Pancreas (tissue), 10 donors: ENCODE results near the gene TEX36. TPM values are rescaled to one million over a fixed set of nuclear protein-coding genes. Genes with fewer than 3 reads are reported as not detected.
"Not testable (repeated sequence)": the region's sequence is repeated elsewhere in the genome, so short reads cannot be mapped to it uniquely, and the experiment has no call there.

ENCODE experiments used
- ATAC-seq, 4 donors: fragments of 200-7000 bp; cut with Tn5 transposase; one replicate each; pipeline versions ENCODE4 v1.8.0 to v1.9.1; 2020; ENCODE audit warnings: mild to moderate bottlenecking in 4 of 4, moderate library complexity in 4 of 4
- DNase-seq, 6 donors: peaks; one replicate each; pipeline ENCODE4 v3.0.0-alpha.2; 2020
- FAIRE-seq: peaks from 2 replicates; lab custom pipeline; 2012; peaks lifted over from hg19 to GRCh38; lab: Jason Lieb, UNC
- H3K27ac ChIP-seq, 4 donors: fragments of 200-600 bp; sonication (generic); 1 replicate in 3 of 4; 2 replicates in 1 of 4; pipeline versions ENCODE4 v1.5.0 to v1.8.0; 2020
- H3K27me3 ChIP-seq, 4 donors: fragments of 200-600 bp; one replicate each; pipeline ENCODE4 v1.8.0; 2021
- H3K36me3 ChIP-seq, 3 donors: fragments of 200-600 bp; sonication (generic) in 1 of 3; one replicate each; pipeline versions ENCODE4 v1.5.0 to v1.8.0; 2020 to 2021
- H3K4me1 ChIP-seq, 3 donors: fragments of 200-600 bp; one replicate each; pipeline ENCODE4 v1.8.0; 2021
- H3K4me3 ChIP-seq, 4 donors: fragments of 200-600 bp; sonication (generic) in 2 of 4; one replicate each; pipeline versions ENCODE4 v1.5.0 to v1.8.0; 2020 to 2021
- H3K9me3 ChIP-seq, 4 donors: fragments of 200-600 bp; one replicate each; pipeline ENCODE4 v1.8.0; 2021
- CTCF ChIP-seq, 4 donors: fragments of 200-600 bp; sonication (generic) in 3 of 4; IDR thresholded peaks; one replicate each; pipeline versions ENCODE4 v1.5.0 to v1.8.0; 2021; ENCODE audit warnings: antibody characterized with exemption in 4 of 4
- WGBS, 2 donors: extraction: QIAGEN DNeasy Blood & Tissue Kit; methylation state at CpG; one replicate each; pipeline ENCODE4 v1.1.7; 2013; 5-methylcytosine and 5-hydroxymethylcytosine counted together
- intact Hi-C, 3 donors: fragments of 100-400 bp; cut with DNase I; formaldehyde crosslinking; loops; one replicate each; pipeline versions ENCODE4 v1.11.1 to v1.14.2; 2022
- polyA plus RNA-seq, 2 donors: library from polyadenylated mRNA; stranded (reverse); fragments of 200-250 nt; gene quantifications; one replicate each; pipeline ENCODE4 v1.2.3, GENCODE V29; 2013
- total RNA-seq, 6 donors: library from RNA; stranded (reverse); fragmentation: NEBNext Ultra II Directional in 4 of 6; extraction: Animal tissue kit (Norgen Biotek cat#: 25700) in 4 of 6; gene quantifications; one replicate each; pipeline versions ENCODE4 v1.2.1 to v1.2.4, GENCODE V29; 2021 to 2023
- donor health status: healthy with polysubstance abuse.
- donor health status: DM: no; HTN: no; CAD: no; lungs with moderate emphysema.
- donor health status: DM: no; HTN: no; CAD: no.
- donor health status: control.
- donor health status: control.
- donor health status: Bipolar disorder and iron deficiency.
- donor health status: DM: yes; HTN: yes; CAD: no.
- donor health status: DM: no; HTN: no; CAD: no.
- donor health status: DM: no; HTN: no; CAD: no.
- donor health status: DM: yes; HTN: yes; CAD: no.

TEX36 gene
- total and polyA plus RNA-seq, 8 donors: not detected

DNA sequence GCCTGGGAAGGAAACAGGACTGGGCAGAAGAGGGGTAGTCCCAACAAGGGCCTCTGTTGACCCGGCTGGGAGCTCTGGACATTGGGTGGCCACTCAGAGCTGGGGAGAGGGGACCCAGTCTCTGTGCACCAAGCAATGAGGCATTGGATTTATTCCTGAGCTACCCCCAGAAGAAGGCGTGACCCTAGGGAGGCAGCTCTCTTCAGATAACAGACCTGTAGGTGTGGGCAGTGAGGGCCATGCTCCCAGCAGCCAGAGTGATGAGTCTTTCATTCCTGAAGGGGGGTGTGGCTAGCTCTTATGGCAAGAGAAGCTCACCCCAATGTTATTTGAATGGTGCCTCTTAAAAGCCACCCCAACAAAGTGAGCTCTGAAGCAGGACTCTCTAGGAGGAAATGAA lies 20.4 kb downstream of the TEX36 start:
- DNase-seq: no peak
- no peak for ATAC-seq
- Histone ChIP-seq H3K4me1 (no peaks in the 10 kb centered on the region), H3K36me3 (no peaks in the 10 kb centered on the region), H3K27me3 (no peaks in the 10 kb centered on the region), H3K4me3 (no peak overlapping the region), H3K9me3 (no peaks in the 10 kb centered on the region), H3K27ac (no peak overlapping the region)
- TF ChIP-seq CTCF (IDR thresholded peaks at IDR 0.05): no peak
- no peak for FAIRE-seq
- intact Hi-C loops: no loop called here
- WGBS, 2 donors: 89 to 93% methylated on average over 2 of the region's 2 CpGs

DNA sequence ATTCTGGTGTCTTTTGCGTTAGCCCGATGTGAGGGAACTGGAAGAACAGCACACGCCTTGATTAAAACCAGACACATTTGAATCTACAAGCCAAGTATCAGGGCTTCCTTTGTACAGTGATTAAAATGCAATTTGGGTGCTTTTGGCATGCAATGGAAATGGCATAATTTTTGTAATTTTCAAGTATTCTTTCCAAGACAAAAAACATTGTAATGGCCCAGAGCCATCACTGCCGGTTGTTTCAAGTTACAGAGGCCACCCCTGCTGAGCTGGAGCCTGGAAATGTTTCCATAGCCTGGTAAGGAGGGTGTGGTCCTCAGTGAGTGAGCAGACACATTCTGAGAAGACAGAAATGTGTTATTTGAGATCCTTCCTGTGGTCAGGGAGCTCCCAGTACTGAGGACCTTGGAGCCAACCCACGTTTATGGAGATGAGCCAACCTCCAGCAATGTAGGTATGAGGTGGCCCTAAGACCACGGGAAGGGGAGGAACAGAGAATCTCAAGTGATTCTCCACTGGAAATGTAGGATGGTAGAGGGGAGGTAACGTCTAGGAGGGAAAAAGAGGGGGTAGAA lies 20.9 kb downstream of the TEX36 start:
- Histone ChIP-seq H3K4me3 (no peak overlapping the region), H3K27me3 (no peaks in the 10 kb centered on the region), H3K9me3 (no peaks in the 10 kb centered on the region), H3K36me3 (no peaks in the 10 kb centered on the region), H3K4me1 (no peaks in the 10 kb centered on the region), H3K27ac (no peak overlapping the region)
- ATAC-seq (no peak), FAIRE-seq (no peak), DNase-seq (no peak)
- TF ChIP-seq CTCF (IDR thresholded peaks at IDR 0.05): no peak
- intact Hi-C loops: no loop called here
- 56 to 59% methylated on average over 7 of the region's 7 CpGs for WGBS, 2 donors

DNA sequence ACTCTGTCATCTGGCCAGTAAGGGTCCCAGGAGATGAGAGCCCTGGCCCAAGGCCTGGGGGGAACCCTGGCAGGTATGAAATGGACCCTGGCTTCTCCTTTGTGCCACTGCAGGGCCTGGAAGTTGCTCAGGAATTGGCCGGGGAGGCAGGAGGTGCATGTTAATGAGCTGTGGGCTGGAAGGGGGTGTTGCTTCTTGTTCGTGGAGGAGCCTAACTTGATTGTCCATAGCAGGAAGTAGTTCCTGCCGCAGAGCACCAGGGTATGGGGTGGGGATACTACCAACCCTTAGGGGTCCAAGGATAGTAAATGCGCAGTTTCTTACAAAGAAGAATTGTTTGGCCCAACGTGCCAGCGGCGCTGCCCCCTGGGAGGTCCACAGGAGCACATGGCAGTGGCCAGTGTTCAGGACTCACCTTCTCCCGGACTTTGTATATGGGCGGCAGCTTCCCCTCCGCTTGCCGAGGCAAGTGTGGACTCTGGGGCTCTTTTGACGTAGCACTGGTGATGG lies 21.5 kb downstream of the TEX36 start:
- intact Hi-C loops: no loop called here
- DNase-seq (no peak), ATAC-seq (no peak), FAIRE-seq (no peak)
- Histone ChIP-seq H3K27me3 (no peaks in the 10 kb centered on the region), H3K4me3 (no peak overlapping the region), H3K36me3 (no peaks in the 10 kb centered on the region), H3K27ac (no peak overlapping the region), H3K9me3 (no peaks in the 10 kb centered on the region), H3K4me1 (no peaks in the 10 kb centered on the region)
- no peak for TF ChIP-seq CTCF (IDR thresholded peaks at IDR 0.05)
- WGBS, 2 donors: 81 to 87% methylated on average over 12 of the region's 12 CpGs

DNA sequence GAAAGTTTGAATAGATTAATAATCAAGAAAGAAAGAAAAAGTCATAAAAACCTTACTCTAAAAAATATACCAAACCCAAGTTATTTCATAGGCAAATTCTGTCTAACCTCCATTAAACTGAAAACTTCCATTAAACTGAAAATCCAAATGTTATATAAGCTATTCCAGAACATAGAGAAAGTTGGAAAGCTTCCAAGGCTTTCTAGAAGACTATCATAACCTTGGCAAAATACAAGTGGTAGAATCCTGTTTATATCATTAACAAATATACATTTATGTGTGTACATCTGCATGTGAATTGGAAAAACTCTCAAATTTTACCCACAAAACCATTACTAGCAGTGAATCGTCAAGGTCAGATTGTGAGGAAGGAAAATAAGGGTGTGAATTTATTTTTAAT lies 23.9 kb downstream of the TEX36 start:
- Histone ChIP-seq H3K4me3 (no peak overlapping the region), H3K9me3 (no peaks in the 10 kb centered on the region), H3K27me3 (no peaks in the 10 kb centered on the region), H3K27ac (no peak overlapping the region), H3K36me3 (no peaks in the 10 kb centered on the region), H3K4me1 (no peaks in the 10 kb centered on the region)
- FAIRE-seq: no peak
- no peak for ATAC-seq
- TF ChIP-seq CTCF (IDR thresholded peaks at IDR 0.05): no peak
- no peak for DNase-seq
- intact Hi-C loops: no loop called here
- WGBS, 2 donors: 93% methylated on average over 1 of the region's 1 CpG

DNA sequence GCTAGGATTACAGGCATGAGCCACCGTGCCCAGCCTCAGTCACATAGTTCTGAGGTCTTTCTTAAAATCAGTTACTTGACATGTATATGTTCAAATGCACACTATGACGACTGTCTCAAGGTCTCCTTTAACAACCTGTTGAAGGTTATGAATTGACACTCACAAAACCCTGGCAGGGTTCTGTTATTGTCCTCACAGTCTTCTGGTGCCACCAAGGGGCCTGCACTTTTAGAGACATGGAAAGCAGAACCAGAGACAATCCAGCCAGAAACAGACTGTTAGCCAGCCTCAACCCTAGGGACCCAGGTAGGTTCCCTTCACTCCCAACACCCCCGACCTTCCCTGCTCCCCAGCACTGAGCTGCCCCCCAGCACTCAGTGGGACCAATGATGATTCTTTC lies 26.4 kb downstream of the TEX36 start:
- H3K27me3 ChIP-seq: no peaks in the 10 kb centered on the region
- no peaks in the 10 kb centered on the region for H3K36me3 ChIP-seq
- ATAC-seq (peak in 1 of 4 donors; percentile 14), DNase-seq (no peak), FAIRE-seq (no peak)
- H3K27ac ChIP-seq: no peak overlapping the region
- intact Hi-C loops: no loop called here
- no peaks in the 10 kb centered on the region for H3K4me1 ChIP-seq
- no peaks in the 10 kb centered on the region for H3K9me3 ChIP-seq
- WGBS, 2 donors: 56 to 70% methylated on average over 3 of the region's 3 CpGs
- TF ChIP-seq CTCF (IDR thresholded peaks at IDR 0.05): no peak
- no peak overlapping the region for H3K4me3 ChIP-seq

DNA sequence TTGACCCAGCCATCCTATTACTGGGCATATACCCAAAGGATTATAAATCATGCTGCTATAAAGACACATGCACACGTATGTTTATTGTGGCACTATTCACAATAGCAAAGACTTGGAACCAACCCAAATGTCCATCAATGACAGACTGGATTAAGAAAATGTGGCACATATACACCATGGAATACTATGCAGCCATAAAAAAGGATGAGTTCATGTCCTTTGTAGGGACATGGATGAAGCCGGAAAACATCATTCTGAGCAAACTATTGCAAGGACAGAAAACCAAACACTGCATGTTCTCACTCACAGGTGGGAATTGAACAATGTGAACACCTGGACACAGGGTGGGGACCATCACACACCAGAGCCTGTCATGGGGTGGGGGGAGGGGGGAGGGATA lies 29.9 kb downstream of the TEX36 start:
- intact Hi-C loops, H3K27me3 ChIP-seq, DNase-seq, FAIRE-seq, H3K9me3 ChIP-seq, H3K27ac ChIP-seq, H3K4me3 ChIP-seq, H3K4me1 ChIP-seq, H3K36me3 ChIP-seq, ATAC-seq: not testable (repeated sequence)
- 94 to 100% methylated on average over 1 of the region's 2 CpGs for WGBS, 2 donors
